Measurements from ENCODE around the gene NLGN1.

DNA sequence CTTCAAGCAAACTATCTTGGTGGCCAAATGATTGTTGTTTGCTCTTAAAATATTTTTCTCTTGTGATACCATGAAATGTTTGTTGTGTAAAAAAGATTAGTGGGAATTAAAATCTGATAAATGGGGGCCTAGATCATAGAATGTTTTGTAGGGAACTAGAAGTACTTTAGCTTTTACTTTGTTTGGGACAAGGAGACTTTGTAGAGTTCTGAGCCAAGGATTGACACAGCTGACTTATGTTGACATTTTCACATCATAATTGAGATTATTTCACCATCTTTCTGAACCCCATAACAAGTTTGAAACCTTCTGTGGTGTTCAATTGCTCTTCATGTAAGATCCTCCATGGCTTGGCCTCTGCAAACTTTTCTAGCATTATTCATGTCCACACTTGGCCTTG is 235.4 kb downstream of the NLGN1 start:
- TF ChIP-seq, protein P1, sequence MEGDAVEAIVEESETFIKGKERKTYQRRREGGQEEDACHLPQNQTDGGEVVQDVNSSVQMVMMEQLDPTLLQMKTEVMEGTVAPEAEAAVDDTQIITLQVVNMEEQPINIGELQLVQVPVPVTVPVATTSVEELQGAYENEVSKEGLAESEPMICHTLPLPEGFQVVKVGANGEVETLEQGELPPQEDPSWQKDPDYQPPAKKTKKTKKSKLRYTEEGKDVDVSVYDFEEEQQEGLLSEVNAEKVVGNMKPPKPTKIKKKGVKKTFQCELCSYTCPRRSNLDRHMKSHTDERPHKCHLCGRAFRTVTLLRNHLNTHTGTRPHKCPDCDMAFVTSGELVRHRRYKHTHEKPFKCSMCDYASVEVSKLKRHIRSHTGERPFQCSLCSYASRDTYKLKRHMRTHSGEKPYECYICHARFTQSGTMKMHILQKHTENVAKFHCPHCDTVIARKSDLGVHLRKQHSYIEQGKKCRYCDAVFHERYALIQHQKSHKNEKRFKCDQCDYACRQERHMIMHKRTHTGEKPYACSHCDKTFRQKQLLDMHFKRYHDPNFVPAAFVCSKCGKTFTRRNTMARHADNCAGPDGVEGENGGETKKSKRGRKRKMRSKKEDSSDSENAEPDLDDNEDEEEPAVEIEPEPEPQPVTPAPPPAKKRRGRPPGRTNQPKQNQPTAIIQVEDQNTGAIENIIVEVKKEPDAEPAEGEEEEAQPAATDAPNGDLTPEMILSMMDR (IDR thresholded peaks at IDR 0.05): no peak
- TF ChIP-seq POLR2A (IDR thresholded peaks at IDR 0.05): no peak
